ENCODE measurements around the gene ST3GAL5.
"Not testable (repeated sequence)": the region's sequence is repeated elsewhere in the genome, so short reads cannot be mapped to it uniquely, and the experiment has no call there.

ST3GAL5 gene

DNA sequence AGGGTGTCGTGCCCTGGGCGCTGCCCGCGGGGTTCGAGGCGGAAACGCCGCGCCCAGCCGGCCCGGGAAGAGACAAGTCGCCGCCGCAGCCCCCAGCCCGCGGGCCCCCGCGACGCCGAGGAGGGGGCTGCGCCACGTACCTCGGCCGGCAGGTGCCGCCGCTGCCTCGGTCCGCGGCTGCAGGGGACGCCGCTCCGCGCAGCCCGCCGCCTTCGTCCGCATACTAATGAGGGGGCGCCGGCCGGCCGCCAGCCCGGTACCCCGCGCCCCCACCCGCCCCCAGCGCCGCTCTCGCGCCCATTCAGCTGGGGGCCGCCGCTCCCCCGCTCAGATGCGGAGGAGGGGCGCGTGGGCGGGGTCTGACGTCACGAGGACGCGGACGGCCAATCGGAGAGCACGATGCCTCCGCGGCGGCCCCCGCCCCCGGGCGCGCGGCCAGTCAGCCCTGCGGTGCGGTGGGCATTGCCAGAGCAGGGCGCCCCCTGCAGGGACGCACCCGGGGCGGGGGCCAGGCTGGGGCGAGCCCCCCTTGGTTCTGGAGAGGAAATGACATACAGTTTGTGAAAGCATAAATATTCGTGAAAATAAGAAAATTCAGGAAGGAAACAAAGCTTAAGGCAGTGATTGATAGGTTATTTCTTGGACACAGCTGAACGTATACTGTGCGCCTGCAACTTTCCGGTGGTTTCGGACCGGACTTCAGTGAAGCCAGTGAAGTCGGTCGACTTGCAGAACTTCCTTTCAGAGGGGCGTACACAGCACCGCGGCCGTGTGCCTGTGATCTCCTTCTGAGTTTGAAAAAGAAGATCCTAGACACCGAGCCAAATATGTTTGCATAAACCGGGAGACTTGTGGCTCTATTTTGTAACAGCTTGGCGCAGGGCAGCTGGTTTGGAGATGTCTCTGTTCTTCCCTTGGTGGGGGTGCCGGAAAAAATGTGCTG is at the start of gene ST3GAL5:
TSS of gene ST3GAL5 (minus strand) at position 307 of the 943 bp plus-strand sequence. CDS start at position 222, 85 bp downstream.
- no peak for FAIRE-seq

GRCh38 chr2:85938456-85938855 is 49.7 kb upstream of the ST3GAL5 start:
- FAIRE-seq = no peak

GRCh38 chr2:85937069-85937439 is 48.3 kb upstream of the ST3GAL5 start:
- no peak for FAIRE-seq

GRCh38 chr2:85936421-85937068 is 47.8 kb upstream of the ST3GAL5 start:
- no peak for FAIRE-seq

- no peak for FAIRE-seq
These were observed 47.0 kb upstream of the ST3GAL5 start for GRCh38 chr2:85935746-85936208.

- no peak for FAIRE-seq
These were observed 46.5 kb upstream of the ST3GAL5 start for GRCh38 chr2:85935170-85935745.

DNA sequence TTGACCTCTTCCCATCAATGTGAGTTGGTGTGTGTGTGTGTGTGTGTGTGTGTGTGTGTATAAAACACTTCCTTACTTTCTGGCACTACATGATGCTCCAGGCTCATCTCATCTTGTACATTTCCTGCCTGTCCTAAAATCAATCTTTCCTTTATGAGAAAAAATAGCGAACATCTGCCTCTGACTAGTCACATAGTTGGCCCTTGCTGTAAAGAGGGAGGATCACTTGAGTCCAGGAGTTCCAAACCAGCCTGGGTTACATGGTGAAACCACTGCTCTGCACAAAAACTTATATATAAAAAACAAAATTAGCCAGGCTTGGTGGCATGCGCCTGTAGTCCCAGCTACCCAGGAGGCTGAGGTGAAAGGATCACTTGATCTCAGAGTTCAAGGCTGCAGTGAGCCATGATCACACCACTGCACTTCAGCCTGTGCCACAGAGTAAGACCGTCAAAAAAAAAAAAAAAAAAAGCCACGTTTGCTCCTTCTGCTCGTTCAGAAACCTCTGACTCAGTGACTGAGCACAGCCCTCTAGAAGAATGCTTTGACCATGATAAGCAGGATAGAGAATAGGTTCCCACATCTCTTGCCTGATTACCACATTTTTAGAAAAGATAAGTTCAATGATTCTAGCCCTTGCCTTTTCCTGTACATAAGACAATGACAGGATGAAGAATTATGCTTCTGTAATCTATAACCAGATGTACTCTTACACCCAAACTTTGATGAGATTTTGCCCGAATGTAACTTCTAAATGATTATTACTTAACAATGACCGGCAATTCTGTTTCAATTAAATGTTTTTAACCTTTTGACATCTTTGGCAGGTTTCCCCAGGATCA is 45.2 kb upstream of the ST3GAL5 start:
- FAIRE-seq = no peak

DNA sequence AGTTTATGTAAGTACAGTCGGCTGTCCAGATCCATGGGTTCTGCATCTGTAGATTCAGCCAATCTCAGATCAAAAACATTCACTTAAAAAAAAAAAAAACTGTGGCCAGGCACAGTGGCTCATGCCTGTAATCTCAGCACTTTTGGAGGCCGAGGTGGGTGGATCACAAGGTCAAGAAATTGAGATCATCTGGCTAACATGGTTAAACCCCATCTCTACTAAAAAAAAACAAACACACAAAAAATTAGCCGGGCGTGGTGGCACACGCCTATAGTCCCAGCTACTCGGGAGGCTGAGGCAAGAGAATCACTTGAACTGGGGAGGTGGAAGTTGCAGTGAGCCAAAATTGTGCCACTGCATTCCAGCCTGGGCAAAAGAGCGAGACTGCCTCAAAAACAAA is 42.4 kb upstream of the ST3GAL5 start:
- FAIRE-seq = not testable (repeated sequence)

DNA sequence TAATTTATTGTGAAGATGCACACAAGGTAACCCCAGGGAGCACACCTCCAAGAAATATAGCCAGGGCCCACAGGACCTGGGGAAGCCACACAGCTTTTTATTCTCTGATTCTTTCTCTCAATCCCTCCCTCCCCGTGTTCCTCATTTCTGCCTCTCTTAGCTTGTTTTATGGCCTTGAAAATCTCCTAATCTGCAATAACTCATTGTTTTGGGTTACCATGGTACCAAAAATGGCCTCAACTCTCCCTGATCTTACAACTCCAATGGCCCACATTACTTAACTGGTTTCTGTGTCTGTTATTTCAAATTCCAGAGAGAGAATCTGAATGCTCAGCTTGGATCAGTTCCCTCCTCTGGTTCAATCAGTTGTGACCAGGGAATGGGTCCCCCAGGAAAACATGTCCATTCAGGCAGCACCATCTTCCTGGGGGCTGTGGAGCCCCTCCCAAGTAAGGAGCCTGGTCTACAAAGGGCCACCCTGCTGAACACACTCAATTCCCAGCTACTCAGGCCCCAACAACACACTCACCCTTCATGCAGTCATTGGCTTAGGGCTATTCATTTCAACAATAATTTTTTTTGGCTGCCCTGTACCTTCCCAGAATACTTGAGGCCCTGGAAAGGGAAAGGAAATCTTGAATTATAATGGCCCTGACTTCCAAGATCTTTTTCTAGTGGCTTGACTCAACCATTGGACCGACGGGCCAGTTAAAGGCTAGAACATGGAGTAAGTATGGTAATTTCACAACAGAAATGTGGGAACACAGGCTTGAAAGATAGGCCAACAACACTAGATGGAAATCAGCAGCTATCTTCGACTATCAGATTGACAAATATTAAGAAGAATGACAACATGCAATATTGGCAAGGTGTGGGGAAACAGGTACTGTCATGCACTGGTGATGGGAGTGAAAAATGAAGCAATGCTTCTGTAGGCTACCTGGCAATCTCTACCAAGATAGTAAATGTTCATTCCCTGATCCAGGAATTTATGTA is 41.6 kb upstream of the ST3GAL5 start:
- no peak for FAIRE-seq

DNA sequence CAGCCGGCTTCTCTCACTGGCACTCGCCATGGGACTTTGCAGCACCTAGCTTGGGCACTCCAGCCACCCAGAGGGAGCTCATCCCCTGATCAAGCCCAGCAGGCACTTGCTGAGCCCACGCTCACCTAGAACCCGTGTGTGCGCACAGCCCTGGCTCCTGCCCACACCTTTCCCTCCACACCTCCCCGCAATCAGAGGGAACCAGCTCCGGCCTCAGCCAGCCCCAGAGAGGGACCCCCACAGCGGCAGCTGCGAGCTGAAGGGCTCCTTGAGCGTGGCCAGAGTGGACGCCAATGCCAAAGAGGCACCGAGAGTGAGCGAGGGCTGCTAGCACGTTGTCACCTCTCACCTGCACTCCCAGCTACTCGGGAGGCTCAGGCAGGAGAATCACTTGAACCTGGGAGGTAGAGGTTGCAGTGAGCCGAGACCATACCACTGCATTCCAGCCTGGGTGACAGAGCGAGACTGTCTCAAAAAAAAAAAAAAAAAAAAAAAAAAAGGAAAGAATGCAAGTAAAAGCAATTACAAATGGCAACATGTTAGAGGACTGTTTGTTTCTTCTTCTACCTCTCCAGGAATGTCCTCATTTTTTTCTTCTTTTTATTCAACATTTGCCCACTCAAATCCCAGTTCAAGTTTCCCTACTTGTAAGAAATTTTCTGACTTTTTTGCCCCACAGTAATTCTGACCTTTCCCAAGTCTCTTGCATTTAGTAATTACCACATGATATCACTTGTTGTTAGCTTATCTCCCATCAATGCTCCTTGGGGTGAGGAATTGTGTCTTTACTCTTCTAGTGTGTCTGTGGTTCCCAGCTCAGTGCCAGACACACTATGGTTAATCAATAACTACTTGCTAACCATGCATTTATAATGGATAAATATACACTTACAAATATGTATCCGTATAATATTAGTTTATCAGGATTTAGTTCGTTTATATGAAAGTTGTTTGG is 40.6 kb upstream of the ST3GAL5 start:
- FAIRE-seq = no peak

- FAIRE-seq = no peak
These were observed 38.3 kb upstream of the ST3GAL5 start for GRCh38 chr2:85926931-85927661.

GRCh38 chr2:85926526-85926925 is 37.7 kb upstream of the ST3GAL5 start:
- FAIRE-seq = no peak

DNA sequence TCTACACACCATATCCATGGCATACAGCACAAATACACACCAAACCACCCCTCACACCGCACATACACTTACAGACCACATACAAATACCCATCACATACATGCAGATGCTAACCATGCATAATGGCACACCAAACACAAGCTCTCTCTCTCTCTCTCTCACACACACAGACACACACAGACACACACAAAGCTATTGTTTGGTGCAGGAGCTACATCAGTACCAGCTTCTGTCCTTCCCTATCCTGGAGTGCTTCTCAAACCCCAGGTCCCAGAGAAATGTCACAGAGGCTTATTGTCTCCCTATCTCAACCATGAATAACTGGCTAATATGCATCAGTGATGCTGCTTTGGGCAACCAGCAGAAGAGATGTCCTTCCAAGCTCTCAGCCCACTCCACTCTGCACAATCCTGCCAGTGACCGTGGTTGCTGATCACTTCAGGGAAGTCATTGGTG is 36.5 kb upstream of the ST3GAL5 start:
- no peak for FAIRE-seq

- no peak for FAIRE-seq
These were observed 35.7 kb upstream of the ST3GAL5 start for GRCh38 chr2:85924522-85924921.

DNA sequence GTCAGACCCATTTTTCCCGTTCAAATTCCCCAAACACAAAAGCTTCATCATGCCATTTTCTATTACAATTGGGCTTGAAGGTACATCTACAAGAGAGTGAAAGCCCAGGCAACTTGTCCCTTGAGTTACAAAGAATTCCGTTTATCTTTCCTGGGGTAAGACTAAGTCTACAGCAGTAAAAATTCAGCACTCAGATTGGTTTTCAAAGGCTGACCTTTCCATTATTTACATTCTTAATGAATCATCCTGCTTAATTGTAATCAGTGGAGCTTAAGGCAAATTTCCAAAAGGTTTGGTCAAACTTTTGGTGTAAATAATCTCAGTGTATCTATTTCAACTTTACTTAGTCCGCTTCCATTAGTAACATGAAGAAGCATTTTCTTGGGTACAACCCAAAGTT is 33.4 kb upstream of the ST3GAL5 start:
- no peak for FAIRE-seq

GRCh38 chr2:85921659-85922058 is 32.9 kb upstream of the ST3GAL5 start:
- no peak for FAIRE-seq

DNA sequence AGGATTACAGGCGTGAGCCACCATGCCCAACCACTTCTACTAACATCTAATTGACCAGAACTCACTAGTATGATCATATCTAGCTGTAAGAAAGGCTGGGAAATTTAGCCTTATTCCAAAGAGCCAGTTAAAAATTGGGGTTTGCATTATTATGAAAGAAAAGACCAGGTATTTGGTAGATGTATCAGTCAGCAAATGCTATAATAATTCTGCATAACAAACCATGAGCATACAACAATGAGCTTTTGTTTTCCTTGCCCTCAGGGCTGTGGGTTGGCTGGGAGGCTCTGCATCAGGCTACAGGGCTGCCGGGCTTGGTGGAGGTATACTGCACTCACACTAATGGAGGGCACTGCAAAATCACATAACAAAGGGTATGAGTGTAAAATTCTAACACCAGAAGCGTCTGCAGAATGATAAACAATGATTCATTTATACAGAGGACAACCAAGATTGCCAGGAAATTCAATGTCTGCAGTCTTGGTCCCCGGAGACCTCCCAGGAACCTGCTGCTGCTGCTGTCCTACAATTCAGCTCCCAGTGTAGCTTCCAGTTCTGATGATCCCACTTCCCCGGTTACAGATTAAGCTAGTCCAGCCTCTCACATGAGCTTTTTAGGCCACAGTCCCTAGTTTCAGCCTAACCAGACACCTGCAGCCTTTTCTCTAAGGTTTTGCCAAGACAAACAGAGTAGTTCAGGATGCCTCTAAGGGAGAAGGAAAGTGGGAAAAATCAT is 32.2 kb upstream of the ST3GAL5 start:
- FAIRE-seq = no peak

All from colon (tissue), 2 donors.